ENCODE measurements around the gene NEK8.

DNA sequence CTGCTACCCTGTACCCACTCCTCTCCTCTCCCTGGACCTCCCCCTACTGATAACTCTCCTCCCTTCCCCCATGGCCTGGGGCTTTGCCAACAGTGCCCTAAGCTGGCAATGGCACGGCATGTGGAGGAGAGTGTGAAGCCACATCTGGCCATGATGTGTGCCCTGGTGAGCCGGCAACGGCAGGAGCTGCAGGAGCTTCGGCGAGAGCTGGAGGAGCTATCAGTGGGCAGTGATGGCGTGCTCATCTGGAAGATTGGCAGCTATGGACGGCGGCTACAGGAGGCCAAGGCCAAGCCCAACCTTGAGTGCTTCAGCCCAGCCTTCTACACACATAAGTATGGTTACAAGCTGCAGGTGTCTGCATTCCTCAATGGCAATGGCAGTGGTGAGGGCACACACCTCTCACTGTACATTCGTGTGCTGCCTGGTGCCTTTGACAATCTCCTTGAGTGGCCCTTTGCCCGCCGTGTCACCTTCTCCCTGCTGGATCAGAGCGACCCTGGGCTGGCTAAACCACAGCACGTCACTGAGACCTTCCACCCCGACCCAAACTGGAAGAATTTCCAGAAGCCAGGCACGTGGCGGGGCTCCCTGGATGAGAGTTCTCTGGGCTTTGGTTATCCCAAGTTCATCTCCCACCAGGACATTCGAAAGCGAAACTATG, 20.4 kb downstream of the NEK8 start:
- TF ChIP-seq, protein P1, sequence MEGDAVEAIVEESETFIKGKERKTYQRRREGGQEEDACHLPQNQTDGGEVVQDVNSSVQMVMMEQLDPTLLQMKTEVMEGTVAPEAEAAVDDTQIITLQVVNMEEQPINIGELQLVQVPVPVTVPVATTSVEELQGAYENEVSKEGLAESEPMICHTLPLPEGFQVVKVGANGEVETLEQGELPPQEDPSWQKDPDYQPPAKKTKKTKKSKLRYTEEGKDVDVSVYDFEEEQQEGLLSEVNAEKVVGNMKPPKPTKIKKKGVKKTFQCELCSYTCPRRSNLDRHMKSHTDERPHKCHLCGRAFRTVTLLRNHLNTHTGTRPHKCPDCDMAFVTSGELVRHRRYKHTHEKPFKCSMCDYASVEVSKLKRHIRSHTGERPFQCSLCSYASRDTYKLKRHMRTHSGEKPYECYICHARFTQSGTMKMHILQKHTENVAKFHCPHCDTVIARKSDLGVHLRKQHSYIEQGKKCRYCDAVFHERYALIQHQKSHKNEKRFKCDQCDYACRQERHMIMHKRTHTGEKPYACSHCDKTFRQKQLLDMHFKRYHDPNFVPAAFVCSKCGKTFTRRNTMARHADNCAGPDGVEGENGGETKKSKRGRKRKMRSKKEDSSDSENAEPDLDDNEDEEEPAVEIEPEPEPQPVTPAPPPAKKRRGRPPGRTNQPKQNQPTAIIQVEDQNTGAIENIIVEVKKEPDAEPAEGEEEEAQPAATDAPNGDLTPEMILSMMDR (IDR thresholded peaks at IDR 0.05) = no peak
- TF ChIP-seq EP300 (IDR thresholded peaks at IDR 0.05) (no peak), POLR2A (IDR thresholded peaks at IDR 0.05) (no peak), POLR2AphosphoS5 (IDR thresholded peaks at IDR 0.05) (no peak)

Measured in upper lobe of left lung (tissue), 4 donors.